GM12892 (cell line): Measurements from ENCODE around the gene SLC29A3.

Source experiments
- POLR2A ChIP-seq: IDR thresholded peaks from 2 replicates; pipeline ENCODE4 v1.6.1; 2011; ENCODE audit warnings: low read depth, low read length, control low read depth
- POLR2AphosphoS5 ChIP-seq: IDR thresholded peaks from 2 replicates; pipeline ENCODE4 v1.6.1; 2011; ENCODE audit warnings: low read depth, low read length, control low read depth
- TAF1 ChIP-seq: IDR thresholded peaks from 2 replicates; pipeline ENCODE4 v1.6.1; 2011; ENCODE audit warnings: low read depth, mild to moderate bottlenecking, control low read depth, low read length, borderline replicate concordance

GRCh38 chr10:71316786-71317160, 2.3 kb upstream of the SLC29A3 start:
- no peak for TF ChIP-seq POLR2AphosphoS5
- TF ChIP-seq TAF1, result no peak
- no peak for TF ChIP-seq POLR2A
